ENCODE data around the gene FLYWCH2.
A peak's percentile ranks its signal among the peaks of the same experiment; 100 is the strongest.
"Not testable (repeated sequence)": the region's sequence is repeated elsewhere in the genome, so short reads cannot be mapped to it uniquely, and the experiment has no call there.

The FLYWCH2 gene

GRCh38 chr16:2881783-2882649 lies 999 bp upstream of the FLYWCH2 start:
- DNase-seq (ENCODE audit: low read depth in 2 of 2): no peak

DNA sequence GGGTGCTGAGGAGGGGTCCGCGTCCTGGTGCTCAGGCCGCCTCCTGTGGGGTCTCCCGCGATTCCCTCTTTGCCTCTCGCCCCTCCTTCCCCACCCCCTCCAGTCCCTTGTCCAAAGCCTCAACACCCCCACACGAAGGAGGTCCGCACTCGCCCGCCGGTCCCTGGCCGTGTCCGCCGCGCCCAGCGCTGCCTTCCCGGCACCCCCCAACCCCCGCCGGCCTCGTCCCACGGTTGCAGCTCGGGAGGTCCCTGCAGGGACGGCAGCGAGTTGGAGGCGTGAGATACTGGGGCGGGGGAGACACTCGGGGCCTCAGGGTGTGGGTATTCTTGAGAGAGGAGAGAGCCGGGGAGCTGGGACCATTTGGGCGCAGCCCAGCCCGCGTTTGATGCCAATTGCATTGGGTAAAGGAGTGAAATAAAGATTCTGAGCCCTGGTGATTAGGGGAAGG lies 468 bp downstream of the FLYWCH2 start:
- no peak for DNase-seq (ENCODE audit: low read depth in 2 of 2)

DNA sequence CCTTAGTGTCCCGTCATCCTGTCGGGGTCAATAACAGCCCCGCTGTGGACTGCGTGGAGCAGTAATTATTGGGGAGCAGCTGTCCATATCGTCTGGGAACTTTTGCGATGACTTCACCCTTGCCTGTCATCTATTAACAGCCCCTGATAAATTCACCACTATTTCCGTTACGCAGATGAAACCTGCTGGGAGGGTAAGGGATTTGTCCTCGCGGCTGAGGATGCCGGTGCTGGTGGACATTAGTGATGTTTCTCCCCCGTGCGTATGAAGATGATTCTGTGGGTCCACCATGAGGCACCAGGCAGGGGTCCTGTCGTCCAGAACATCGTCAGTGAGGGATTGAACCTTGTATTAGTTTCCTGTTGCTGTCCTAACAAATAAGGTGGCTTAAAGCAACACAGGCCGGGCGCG lies 1.0 kb downstream of the FLYWCH2 start:
- DNase-seq (ENCODE audit: low read depth in 2 of 2): no peak

GRCh38 chr16:2894231-2894630 lies 11.2 kb downstream of the FLYWCH2 start:
- DNase-seq (ENCODE audit: low read depth in 2 of 2): no peak

GRCh38 chr16:2895813-2896212 lies 12.8 kb downstream of the FLYWCH2 start:
- no peak for DNase-seq (ENCODE audit: low read depth in 2 of 2)

DNA sequence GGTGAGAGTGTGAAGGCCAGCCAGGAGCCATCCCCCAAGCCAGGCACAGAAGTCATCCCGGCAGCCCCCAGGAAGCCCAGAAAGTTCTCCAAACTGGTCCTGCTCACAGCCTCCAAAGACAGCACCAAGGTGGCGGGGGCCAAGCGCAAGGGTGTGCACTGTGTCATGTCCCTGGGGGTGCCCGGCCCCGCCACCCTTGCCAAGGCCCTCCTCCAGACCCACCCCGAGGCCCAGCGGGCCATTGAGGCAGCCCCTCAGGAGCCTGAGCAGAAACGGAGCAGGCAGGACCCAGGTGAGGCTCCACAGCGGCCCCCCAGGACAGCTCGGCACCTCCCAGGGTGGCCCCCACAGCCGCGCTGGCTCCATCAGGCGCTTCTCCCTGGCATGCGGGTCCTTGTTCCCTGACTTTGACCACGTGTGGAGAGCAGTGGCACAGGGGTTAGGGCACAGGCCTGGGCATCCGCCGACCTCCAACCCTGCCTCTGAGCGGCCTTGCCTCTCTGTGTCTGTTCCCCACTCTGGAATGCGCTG lies 13.5 kb downstream of the FLYWCH2 start:
- no peak for DNase-seq (ENCODE audit: low read depth in 2 of 2)

GRCh38 chr16:2897110-2897509 lies 14.1 kb downstream of the FLYWCH2 start:
- DNase-seq (ENCODE audit: low read depth in 2 of 2): no peak

GRCh38 chr16:2898831-2899563 lies 16.0 kb downstream of the FLYWCH2 start:
- DNase-seq (ENCODE audit: low read depth in 2 of 2): no peak

GRCh38 chr16:2899564-2900072 lies 16.6 kb downstream of the FLYWCH2 start:
- no peak for DNase-seq (ENCODE audit: low read depth in 2 of 2)

- DNase-seq (ENCODE audit: low read depth in 2 of 2): no peak
Observed at GRCh38 chr16:2900526-2901075, 17.6 kb downstream of the FLYWCH2 start.

- no peak for DNase-seq (ENCODE audit: low read depth in 2 of 2)
Observed at GRCh38 chr16:2902337-2903130, 19.5 kb downstream of the FLYWCH2 start.

DNA sequence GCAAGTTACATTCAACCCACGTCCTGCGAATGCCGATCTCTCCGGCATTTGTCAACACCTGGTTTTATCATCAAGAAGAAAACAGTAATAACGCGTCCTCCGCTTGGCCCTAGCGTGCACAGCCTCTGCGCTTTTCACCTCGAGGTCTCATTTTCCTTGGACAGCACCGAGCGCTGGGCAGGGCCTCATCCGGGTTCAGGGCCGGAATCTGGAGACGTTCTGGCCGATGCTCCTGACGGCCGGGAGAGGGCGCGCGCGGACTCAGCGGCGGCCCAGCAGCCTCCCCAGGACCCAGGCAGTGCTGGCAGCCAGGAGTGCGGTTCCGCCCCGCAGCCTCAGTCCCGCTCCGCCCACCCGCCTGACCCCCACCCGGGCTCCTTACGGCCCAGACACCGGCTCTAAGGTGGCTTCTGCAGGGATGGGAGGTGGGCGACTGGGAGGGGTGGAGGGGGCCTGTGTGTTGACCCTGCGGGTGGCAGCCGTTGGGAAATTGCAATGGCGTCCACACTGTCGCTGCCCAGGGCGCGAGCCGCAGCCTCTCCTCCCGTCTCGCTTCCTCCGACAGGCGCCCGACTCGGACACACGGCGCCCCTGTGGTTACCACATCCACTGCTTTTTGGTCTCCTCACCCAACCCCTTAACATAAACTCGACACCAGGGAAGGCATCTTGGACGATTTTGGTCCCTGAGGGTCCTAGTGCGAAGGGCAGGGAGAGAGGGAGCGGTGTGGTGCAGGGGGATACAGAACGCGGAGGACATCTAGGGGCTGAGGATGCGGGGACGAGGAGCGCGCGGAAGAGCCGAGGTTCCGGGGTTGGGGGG lies 21.3 kb downstream of the FLYWCH2 start:
- DNase-seq (ENCODE audit: low read depth in 2 of 2): peak; percentile 62 to 71

DNA sequence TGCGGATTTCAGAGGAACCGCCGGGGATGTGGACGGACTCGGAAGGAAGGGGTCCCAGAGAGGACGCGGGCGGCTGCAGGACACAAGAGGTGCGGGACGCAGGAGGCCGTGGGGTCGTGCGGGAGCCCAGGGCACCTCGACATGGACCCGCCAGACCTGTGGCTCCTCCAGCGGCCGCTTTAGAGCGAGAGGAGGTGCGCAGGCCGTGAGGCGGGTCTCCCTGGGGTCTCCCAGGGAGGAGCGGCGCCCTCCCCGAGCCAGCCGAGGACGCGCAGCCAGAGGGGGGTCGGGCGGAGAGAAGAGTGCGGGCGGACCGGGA lies 21.9 kb downstream of the FLYWCH2 start:
- DNase-seq (ENCODE audit: low read depth in 2 of 2): no peak

GRCh38 chr16:2905241-2905987 lies 22.4 kb downstream of the FLYWCH2 start:
- DNase-seq (ENCODE audit: low read depth in 2 of 2): peak; percentile 98 to 99

- DNase-seq (ENCODE audit: low read depth in 2 of 2): no peak
Observed at GRCh38 chr16:2905988-2906387, 23.0 kb downstream of the FLYWCH2 start.

- not testable (repeated sequence) for DNase-seq (ENCODE audit: low read depth in 2 of 2)
Observed at GRCh38 chr16:2907084-2907753, 24.2 kb downstream of the FLYWCH2 start.

- no peak for DNase-seq (ENCODE audit: low read depth in 2 of 2)
Observed at GRCh38 chr16:2910441-2910969, 27.5 kb downstream of the FLYWCH2 start.

DNA sequence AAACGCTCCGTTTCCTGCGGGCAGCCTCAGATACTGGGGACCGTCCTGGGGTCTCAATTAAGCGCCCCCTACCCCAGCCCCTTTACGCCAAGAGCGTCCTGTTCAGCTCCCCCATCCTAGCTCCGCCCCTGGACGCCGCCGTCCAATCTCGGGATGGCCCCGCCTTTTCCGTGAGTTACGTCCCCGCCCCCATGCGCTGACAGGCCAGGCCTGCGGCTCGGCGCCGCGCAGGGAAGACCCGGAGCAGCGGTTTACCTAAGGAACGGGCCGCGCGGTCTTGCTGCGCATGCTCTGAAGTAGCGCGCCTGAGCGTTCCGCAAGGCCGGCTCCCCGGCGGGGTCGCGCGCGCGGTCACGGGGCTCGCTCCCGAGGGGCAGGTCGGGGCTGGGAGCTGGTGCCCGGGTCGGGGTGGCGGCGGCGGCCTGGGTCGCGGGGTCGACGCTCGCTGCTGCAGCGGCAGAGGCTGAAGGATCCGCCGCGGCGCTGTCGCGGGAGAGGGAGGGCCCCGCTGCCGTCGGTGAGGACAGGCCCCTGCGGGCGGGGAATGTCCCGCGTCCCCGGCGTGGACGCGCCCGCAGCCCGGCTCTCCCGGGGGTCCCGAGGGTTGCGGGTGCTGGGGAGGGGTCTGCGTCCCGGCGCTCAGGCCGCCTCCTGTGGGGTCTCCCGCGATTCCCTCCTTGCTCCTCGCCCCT lies 28.8 kb downstream of the FLYWCH2 start, which contains the start of gene FLYWCH1:
FLYWCH1 (plus strand) TSS at position 294 of the 692 bp plus-strand sequence. CDS start 17,755 bp downstream, outside the sequence.
- peak; percentile 97 to 99 for DNase-seq (ENCODE audit: low read depth in 2 of 2)

Data from stimulated activated CD4-positive, alpha-beta T cell treated with anti-CD3 and anti-CD28 coated beads, Interleukin-15, amount 100 ng/mL, for 48 hours (primary cell).